Hematopoietic multipotent progenitor cell (in vitro differentiated cells): ENCODE measurements around the gene PER3. TPM values are rescaled to one million over a fixed set of nuclear protein-coding genes. Genes with fewer than 3 reads are reported as not detected.

Experiments
- DNase-seq, 3 donors: peaks; one replicate each; pipeline ENCODE4 v3.0.0-alpha.2; 2011 to 2015; ENCODE audit warnings: low read depth in 2 of 3, low spot score in 2 of 3
- total RNA-seq: library from RNA; depleted of rRNA; stranded (reverse); fragments of >200 nt; gene quantifications from one replicate; pipeline ENCODE4 v1.2.3, GENCODE V29; 2012

The PER3 gene
- 2.2 TPM for total RNA-seq

GRCh38 chr1:7783826-7784491 is at the start of gene PER3:
Gene PER3, plus strand, starts transcription at chr1:7784291. Its CDS starts 587 bp downstream, at chr1:7784878.
- DNase-seq = peak; percentile 85 to 95 (median 94)

DNA sequence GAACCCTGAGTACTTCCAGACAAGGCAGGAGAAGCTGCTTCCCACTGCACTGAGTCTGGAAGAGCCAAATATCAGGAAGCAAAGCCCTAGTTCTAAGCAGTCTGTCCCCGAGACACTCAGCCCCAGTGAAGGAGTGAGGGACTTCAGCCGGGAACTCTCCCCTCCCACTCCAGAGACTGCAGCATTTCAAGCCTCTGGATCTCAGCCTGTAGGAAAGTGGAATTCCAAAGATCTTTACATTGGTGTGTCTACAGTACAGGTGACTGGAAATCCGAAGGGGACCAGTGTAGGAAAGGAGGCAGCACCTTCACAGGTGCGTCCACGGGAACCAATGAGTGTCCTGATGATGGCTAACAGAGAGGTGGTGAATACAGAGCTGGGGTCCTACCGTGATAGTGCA is 46.0 kb upstream of the PER3 start:
- DNase-seq = no peak

DNA sequence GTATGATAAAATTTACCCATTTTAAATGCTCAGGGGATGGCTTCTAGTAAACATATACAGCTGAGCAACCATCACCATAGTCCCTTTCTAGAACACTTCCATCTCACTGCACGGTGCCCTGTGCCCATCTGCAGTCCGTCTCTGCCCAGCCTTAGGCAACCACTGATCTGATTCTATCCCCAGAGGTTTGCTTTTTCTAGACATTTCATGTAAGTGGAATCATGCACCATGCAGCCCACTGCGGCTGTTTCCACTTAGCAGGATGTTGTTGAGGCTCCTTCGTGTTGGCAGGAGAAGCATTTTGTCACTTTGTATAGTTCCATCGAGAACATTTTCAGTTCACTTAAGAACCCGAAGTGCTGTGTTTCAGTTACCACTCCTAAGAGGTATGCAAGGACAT is 40.7 kb upstream of the PER3 start:
- DNase-seq = no peak

DNA sequence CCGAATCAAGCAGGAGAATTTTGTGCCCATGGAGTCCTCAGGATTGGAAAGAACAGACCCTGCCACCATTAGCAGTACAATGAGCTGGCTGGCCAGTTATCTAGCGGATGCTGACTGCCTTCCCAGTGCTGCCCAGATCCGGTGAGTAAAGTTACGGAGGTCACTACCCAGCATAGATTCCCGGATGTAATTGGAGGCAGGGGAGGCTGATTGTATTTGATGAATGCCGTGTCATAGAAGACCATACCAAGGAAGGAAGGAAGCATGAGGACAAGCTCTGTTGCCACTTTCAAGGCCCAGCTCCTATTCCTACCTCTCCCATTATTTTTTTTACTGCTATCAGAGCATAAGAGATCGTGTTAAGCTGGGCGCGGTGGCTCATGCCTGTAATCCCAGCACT is 39.2 kb upstream of the PER3 start:
- DNase-seq = no peak

DNA sequence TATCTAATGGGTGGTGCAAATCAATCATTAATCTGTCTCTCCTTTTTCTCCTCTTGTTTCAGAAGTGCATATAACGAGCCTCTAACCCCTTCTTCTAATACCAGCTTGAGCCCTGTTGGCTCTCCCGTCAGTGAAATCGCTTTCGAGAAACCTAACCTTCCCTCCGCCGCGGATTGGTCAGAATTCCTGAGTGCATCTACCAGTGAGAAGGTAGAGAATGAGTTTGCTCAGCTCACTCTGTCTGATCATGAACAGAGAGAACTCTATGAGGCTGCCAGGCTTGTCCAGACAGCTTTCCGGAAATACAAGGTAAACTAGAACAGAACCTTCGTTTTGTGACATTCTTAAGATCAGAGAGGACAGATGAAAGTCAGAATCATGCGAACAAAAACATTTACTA is 38.3 kb upstream of the PER3 start:
- no peak for DNase-seq

DNA sequence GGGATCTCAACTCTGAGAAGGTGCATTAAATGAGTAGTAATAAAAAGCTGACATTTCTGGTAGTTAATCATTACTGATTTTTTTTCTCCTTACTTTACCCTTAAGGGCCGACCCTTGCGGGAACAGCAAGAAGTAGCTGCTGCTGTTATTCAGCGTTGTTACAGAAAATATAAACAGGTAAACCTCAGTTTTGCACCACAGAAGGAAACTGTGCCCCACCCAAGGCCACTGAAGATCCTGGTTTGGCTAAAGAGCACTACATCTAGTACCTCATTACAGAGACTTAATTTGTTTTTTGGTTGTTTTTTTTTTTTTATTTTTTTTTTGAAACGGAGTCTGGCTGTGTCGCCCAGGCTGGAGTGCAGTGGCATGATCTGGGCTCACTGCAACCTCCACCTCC is 36.5 kb upstream of the PER3 start:
- no peak for DNase-seq

DNA sequence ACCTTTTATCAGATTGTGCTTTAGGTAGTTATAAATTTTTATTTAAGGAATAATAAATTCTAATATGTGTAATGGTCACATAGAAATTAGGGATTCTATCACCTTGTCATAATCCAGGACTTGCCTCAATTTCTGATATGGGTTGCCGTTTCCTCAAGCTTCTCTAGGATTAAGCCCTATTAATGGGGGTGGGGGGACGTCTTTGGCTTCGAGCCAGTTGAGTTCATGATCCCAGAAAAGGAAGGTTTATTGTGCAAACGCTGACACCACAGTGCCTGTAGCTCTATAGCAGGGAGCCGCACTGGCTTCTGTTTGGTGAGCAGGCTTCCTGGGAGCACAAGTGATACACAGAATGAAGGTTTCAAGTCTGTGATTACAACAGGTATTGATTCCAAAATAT is 35.0 kb upstream of the PER3 start:
- DNase-seq = no peak

DNA sequence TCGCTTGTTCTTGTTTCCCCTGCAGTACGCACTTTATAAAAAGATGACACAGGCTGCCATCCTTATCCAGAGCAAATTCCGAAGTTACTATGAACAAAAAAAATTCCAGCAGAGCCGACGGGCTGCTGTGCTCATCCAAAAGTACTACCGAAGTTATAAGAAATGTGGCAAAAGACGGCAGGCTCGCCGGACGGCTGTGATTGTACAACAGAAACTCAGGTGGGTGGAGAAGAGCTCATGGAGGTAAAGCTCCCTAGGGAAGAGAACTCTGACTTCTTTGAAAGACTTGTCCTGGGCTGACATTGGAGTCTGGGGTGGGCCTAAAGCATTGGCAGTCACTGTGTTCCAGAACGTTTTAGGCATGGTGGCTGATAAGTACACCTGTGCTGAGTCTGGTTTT is 32.9 kb upstream of the PER3 start:
- no peak for DNase-seq

DNA sequence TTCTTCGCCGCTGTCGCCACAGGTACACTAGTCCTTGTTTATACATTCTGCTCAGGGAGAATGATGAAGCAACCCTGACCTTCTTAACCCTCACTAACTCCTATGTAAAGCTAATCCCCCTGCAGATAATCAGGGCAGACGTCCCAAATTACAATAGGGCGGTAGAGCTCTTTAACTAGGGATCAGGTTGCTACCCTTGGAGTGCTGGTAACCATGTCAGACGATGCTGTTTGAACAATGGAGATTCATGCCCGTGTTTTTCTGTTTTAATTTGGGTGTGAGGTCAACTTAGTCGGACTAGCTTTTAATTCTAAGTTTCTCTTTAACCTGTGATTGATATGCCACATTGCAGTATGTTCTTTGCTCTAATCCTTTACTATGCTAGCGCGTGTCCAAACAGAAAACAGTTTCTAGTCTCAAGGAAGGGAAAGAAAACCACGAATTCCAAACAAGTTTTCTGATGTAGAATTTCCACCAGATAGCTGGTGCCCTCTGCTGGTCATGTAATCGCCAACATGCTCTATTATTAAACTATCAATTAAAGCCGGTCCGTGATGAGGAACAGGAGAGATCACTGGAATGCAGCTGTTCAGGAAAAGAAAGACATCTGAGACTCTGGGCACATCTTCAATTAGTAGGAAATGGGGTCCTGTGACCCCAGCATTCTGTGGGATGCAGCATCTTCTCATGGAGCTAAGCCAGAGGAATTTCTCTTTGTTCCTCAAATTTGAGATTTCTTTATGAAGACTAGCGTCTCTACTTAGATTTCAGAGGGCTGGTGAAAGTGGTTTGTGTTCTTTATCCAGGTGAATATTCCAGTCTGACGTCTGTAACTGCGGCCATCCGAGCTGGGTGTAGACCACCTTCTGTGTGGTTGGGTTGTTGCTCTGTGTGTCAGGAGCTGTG is 31.3 kb upstream of the PER3 start:
- DNase-seq = peak in 2 of 3 donors; percentile 51 to 73

DNA sequence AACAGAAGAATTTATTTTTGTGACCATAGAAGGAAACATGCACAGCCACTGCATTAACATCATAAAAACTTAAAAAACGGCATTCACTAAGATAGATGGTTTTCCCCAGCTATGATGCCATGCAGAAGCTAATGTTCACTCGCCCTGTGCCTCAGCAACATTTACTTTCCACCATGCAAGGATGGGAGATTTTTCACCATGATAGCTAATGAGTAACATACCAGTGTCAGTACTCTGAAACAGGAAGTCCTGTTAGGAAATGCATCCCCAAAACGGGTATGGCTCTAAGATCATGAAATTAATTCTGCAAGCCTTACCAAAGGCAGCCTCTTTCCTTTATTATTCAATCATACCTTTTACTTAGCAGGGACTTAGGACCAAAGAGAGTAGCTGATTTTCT is 30.4 kb upstream of the PER3 start:
- DNase-seq = no peak

DNA sequence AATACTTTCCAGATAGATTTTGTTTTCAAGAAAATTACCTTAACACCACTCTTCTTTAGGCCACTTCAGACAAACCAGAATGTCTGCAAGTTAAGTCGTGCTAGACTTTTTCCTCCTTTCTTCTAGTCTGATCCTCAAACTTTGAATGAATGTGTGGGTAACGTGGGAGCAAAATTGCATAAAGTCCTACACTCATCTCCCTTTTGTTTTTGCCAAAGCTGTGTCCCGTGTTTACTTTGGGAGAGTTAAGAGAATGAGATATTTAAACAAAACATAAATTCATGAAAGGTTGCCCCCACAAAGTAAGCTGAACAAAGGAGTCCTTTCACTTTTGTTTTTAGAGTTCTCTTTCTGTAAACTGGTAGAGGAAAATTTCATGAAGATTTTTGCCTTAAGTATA is 29.9 kb upstream of the PER3 start:
- DNase-seq = no peak

DNA sequence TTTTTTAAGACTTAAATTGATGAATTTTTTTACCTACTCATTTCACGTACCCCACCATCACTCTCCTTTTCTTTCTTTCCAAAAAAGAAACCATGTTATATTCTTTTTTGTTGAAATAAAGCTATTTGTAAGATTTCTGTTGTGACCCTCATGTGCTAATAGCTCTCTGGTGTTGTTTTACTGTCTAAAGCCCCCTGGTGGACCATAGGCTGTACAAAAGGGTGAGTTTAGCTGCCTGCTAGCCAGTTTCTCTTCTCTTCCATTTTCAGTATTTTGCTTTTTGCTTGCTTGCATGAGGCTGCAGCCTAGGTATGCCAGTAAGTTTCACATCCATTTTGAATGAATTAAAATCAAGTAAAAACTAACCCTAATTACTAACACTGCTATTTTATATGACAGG is 28.6 kb upstream of the PER3 start:
- DNase-seq = peak in 2 of 3 donors; percentile 41 to 77

DNA sequence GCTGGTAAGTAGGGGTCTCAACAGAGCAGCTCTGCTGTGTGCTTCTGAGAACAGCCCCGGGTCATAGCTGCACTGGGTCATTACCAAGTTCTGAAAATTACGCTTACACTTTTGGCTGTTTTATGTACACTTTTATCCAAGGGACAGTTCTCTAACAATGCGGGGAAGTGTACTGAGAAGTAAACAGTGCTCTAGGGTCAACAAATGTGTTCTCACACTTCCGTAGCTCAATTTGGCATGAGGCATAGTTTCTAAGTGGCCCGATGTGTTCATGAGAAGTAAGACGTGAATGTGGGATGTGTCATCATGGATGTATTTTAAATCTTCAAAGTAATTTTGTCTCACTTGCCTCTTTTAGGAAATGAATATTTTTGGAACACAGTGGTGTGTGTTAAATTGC is 23.8 kb upstream of the PER3 start:
- DNase-seq = no peak

DNA sequence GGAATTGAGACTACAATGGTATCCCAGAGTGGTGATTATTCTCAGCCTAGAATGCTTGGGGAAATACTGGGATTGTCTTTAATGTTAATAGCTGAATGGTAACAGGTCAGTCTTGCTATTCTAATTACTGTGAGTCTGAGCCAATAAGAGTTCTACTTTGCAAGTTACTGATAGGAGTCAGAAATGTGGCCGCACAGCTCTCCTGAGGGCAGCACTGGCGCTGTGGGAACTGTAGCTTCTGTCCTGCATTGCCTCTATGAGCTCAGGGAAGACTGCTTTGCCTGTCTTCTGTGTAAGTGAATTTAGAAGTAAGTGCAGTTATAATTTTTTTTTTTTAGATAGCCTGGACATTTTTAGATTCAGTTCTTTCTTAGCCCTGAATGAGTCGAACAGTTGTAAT is 23.0 kb upstream of the PER3 start:
- no peak for DNase-seq

GRCh38 chr1:7767176-7767575 is 16.9 kb upstream of the PER3 start:
- no peak for DNase-seq

GRCh38 chr1:7768583-7768982 is 15.5 kb upstream of the PER3 start:
- DNase-seq = no peak

DNA sequence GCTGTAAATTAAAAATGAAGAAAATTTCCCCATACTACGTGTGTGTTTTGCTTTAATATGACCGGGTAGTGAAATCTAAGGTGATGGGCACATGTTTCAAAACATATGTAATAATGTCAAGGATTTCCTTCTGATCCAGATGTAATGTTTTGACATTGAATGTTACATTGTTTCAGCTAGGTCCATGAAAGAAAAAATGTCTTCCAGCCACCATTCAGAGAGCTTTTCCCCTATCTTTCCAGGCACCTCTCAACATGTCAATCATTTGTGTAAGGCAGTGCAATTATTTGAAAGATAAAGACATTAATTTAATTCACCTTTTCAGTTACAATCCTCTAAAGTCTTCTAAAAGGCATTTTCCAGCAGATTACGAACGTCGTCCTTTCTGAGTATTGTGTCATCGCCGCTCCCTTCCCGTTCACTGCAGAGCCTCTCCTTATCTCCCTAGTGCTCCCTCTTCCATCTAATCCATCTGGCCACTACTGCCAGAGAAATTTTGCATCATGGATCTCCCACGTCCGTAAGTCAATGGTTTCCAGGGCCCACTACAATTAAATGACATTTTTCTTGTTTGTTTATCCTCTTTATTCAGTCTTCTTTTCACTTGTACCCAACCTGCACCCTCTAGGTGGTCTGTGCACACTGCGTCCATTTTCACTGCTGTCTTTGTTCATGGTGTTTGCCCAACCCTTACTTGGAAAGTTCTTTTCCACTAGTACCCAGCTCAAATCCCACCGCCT is 14.2 kb upstream of the PER3 start:
- DNase-seq = no peak

GRCh38 chr1:7770669-7770996 is 13.5 kb upstream of the PER3 start:
- peak in 1 of 3 donors; percentile 72 for DNase-seq

GRCh38 chr1:7770997-7771822 is 12.9 kb upstream of the PER3 start, which contains the start of gene VAMP3:
Gene VAMP3, plus strand, starts transcription at chr1:7771296. Its CDS starts 88 bp downstream, at chr1:7771384.
- DNase-seq = peak; percentile 70 to 85 (median 82)

DNA sequence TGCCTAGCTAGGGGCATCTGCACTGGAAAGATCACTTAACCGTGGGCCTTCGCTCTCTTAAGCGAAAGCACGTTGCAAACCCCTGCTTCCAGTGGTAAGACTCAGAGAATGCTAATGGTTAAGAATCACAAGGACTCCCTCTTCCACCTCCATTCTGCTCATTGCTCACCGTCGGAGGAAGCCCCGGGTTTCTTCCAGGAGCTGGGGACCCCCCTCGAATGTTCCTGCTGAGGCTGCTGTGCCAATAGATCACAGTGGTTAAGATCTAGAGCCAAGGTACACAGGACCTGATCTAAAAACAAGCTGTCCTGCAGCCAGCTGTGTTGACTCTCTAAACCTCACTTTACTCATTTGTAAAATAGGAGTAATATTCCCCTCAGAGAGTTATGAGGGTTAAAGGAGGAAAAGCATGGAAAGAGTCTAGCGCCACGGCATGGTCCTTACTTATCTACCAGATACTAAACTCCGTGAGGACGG is 12.2 kb upstream of the PER3 start:
- peak in 1 of 3 donors; percentile 22 for DNase-seq
